WTC11 (cell line): ENCODE measurements around the gene EXOC6. TPM values are rescaled to one million over a fixed set of nuclear protein-coding genes. Genes with fewer than 3 reads are reported as not detected.

Experiments used
- ATAC-seq: fragments of 200-7000 bp; cut with Tn5 transposase; 2 replicates; pipeline ENCODE4 v1.10.0; 2021; ENCODE audit warnings: mild to moderate bottlenecking, moderate library complexity
- CTCF ChIA-PET: fragments of 300-600 bp; sonication (Branson Sonifier 250); formaldehyde crosslinking; loops from one replicate; lab custom pipeline; 2021; ENCODE audit warnings: antibody characterized with exemption; lab: Charles Lee
- POLR2A ChIA-PET: fragments of 350-600 bp; sonication (Branson Sonifier 250); formaldehyde crosslinking; loops from one replicate; lab custom pipeline; 2021; ENCODE audit warnings: antibody characterized with exemption; lab: Charles Lee
- DNase-seq: peaks from one replicate; pipeline ENCODE4 v3.0.0; 2021; ENCODE audit warnings: low spot score
- H3K27ac Mint-ChIP-seq: 2 replicates; pipeline ENCODE4 v1.8.0; 2021; ENCODE audit warnings: mixed read lengths
- H3K27me3 Mint-ChIP-seq: 2 replicates; pipeline ENCODE4 v1.8.0; 2021; ENCODE audit warnings: low read depth, mild to moderate bottlenecking, moderate library complexity, mixed read lengths
- H3K36me3 Mint-ChIP-seq: 2 replicates; pipeline ENCODE4 v1.8.0; 2021; ENCODE audit warnings: mixed read lengths
- H3K4me1 Mint-ChIP-seq: 2 replicates; pipeline ENCODE4 v1.8.0; 2022; ENCODE audit warnings: mixed read lengths
- H3K4me3 Mint-ChIP-seq: 2 replicates; pipeline ENCODE4 v1.8.0; 2021; ENCODE audit warnings: mild to moderate bottlenecking, moderate library complexity, mixed read lengths
- H3K9me3 Mint-ChIP-seq: 2 replicates; pipeline ENCODE4 v1.8.0; 2021; ENCODE audit warnings: mixed read lengths
- ELF4 ChIP-seq: sonication (generic); formaldehyde crosslinking; IDR thresholded peaks from 2 replicates; pipeline ENCODE4 v1.8.1; 2022; ENCODE audit warnings: low read depth, mild to moderate bottlenecking, moderate library complexity, missing genetic modification reagents
- GRHL2 ChIP-seq: fragments of 250-450 bp; sonication (Bioruptor Pico); IDR thresholded peaks from 2 replicates; pipeline ENCODE4 v1.8.0; 2022; ENCODE audit warnings: mild to moderate bottlenecking, moderate library complexity; ENCODE audit not compliant: insufficient replicate concordance, severe bottlenecking
- GTF2I ChIP-seq: fragments of 250-450 bp; sonication (Bioruptor Pico); conservative IDR thresholded peaks from 2 replicates; pipeline ENCODE4 v1.4.0; 2021; ENCODE audit warnings: mild to moderate bottlenecking
- KAT7 ChIP-seq: sonication (generic); formaldehyde crosslinking; IDR thresholded peaks from 2 replicates; pipeline ENCODE4 v1.8.1; 2023; ENCODE audit warnings: missing genetic modification reagents, mild to moderate bottlenecking, borderline replicate concordance
- NR1H2 ChIP-seq: sonication (generic); formaldehyde crosslinking; IDR thresholded peaks from 2 replicates; pipeline ENCODE4 v1.9.0; 2021; ENCODE audit warnings: mild to moderate bottlenecking, moderate library complexity, missing genetic modification reagents
- RELA ChIP-seq: sonication (generic); formaldehyde crosslinking; IDR thresholded peaks from 2 replicates; pipeline ENCODE4 v1.8.1; 2022; ENCODE audit warnings: missing genetic modification reagents, mild to moderate bottlenecking, borderline replicate concordance
- SOX15 ChIP-seq: fragments of 250-450 bp; sonication (Bioruptor Pico); IDR thresholded peaks from 2 replicates; pipeline ENCODE4 v1.9.0; 2021; ENCODE audit warnings: mild to moderate bottlenecking
- TCF7 ChIP-seq: sonication (generic); formaldehyde crosslinking; IDR thresholded peaks from 2 replicates; pipeline ENCODE4 v1.8.0; 2022; ENCODE audit warnings: mild to moderate bottlenecking, low read depth, missing genetic modification reagents, moderate library complexity
- ZBTB21 ChIP-seq: sonication (generic); formaldehyde crosslinking; IDR thresholded peaks from 2 replicates; pipeline ENCODE4 v1.8.1; 2023; ENCODE audit warnings: mild to moderate bottlenecking, missing genetic modification reagents, borderline replicate concordance
- total RNA-seq: library from RNA; stranded (reverse); gene quantifications from 3 replicates; pipeline ENCODE4 v1.2.3, GENCODE V29; 2021
- TF ChIP-seq, protein P1 (sequence below): sonication (generic); formaldehyde crosslinking; IDR thresholded peaks from 2 replicates; pipeline ENCODE4 v1.8.1; 2023; ENCODE audit warnings: mild to moderate bottlenecking, missing genetic modification reagents, moderate library complexity
- TF ChIP-seq, protein P2 (sequence below): sonication (generic); formaldehyde crosslinking; IDR thresholded peaks from 2 replicates; pipeline ENCODE4 v1.8.0; 2022; ENCODE audit warnings: mild to moderate bottlenecking, missing genetic modification reagents
- TF ChIP-seq, protein P3 (sequence below): sonication (generic); formaldehyde crosslinking; IDR thresholded peaks from 2 replicates; pipeline ENCODE4 v1.8.1; 2023; ENCODE audit warnings: mild to moderate bottlenecking, missing genetic modification reagents, moderate library complexity
- TF ChIP-seq, protein P4 (sequence below): sonication (generic); formaldehyde crosslinking; IDR thresholded peaks from 2 replicates; pipeline ENCODE4 v1.8.0; 2022; ENCODE audit warnings: mild to moderate bottlenecking, missing genetic modification reagents
- TF ChIP-seq, protein P5 (sequence below): sonication (generic); formaldehyde crosslinking; IDR thresholded peaks from 2 replicates; pipeline ENCODE4 v1.8.0; 2022; ENCODE audit warnings: mild to moderate bottlenecking, missing genetic modification reagents
- TF ChIP-seq, protein P6 (sequence below): sonication (generic); formaldehyde crosslinking; IDR thresholded peaks from 2 replicates; pipeline ENCODE4 v1.8.1; 2022; ENCODE audit warnings: missing genetic modification reagents, borderline replicate concordance
- TF ChIP-seq, protein P7 (sequence below): sonication (generic); formaldehyde crosslinking; IDR thresholded peaks from 2 replicates; pipeline ENCODE4 v1.8.1; 2022; ENCODE audit warnings: mild to moderate bottlenecking, missing genetic modification reagents, moderate library complexity, borderline replicate concordance
- TF ChIP-seq, protein P8 (sequence below): fragments of 250-450 bp; sonication (Bioruptor Pico); IDR thresholded peaks from 2 replicates; pipeline ENCODE4 v1.9.0; 2021; ENCODE audit warnings: mild to moderate bottlenecking
- TF ChIP-seq, protein P9 (sequence below): sonication (generic); formaldehyde crosslinking; IDR thresholded peaks from 2 replicates; pipeline ENCODE4 v1.8.1; 2023; ENCODE audit warnings: mild to moderate bottlenecking, moderate library complexity, missing genetic modification reagents
- TF ChIP-seq, protein P10 (sequence below): fragments of 250-450 bp; sonication (Bioruptor Pico); IDR thresholded peaks from 2 replicates; pipeline ENCODE4 v2.1.2; 2022; ENCODE audit warnings: mild to moderate bottlenecking, moderate library complexity

The EXOC6 gene
- total RNA-seq, 1 experiment from 2014 or later: 5.0 TPM

DNA sequence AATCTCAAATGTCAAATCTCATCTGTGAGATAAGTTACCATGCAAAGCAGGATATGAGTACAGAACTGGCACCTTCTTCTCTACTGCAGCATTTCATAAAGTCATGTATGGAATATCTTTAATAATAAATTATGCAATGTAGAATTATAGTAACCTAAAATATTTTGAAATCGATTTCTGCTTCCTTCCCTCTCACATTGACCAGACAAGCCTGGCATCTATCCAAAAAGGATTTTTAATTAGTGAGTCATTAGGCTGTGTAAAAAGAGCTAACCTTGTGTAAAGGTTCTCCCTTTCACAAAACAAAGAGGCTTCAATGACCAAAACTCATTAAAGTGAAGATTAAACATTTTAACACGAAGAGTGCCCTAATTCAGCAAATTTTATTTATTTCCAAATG is 48.8 kb upstream of the EXOC6 start:
- DNase-seq: no peak

DNA sequence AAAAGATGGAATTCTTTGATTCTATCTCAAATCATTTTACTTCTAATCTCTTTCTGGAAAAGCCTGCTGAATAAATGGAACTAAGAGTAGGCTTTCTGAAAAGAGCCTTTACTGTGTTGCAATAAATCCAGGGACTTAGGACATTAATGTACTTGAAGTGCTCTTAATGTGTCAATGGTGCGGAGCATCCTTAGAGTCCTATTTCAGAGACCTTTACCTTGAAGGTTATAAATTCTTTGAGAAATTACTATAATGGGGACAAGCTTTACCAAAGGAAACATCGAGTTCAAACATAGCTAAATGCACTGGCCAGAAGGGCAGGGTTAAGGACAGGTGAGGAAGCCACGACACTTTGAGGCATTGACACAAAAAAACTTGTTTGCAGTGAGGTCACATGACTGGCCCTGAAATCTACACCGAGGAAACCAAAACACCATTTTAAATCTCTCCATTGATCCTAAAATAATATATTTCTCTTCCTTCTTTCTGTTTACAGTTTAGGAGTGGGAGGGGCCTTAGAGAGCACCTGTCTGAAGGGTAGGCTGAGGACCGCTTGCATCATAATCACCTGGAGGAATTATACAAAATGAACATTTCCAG is 48.1 kb upstream of the EXOC6 start:
- no peaks in the 10 kb centered on the region for H3K27me3 Mint-ChIP-seq
- DNase-seq (no peak), ATAC-seq (no peak)
- H3K4me1 Mint-ChIP-seq: peaks cover 9% of the 10 kb centered on the region
- ChIA-PET POLR2A (no interaction called here), CTCF (no interaction called here)
- H3K36me3 Mint-ChIP-seq: no peaks in the 10 kb centered on the region
- H3K9me3 Mint-ChIP-seq: peaks cover 13% of the 10 kb centered on the region
- H3K4me3 Mint-ChIP-seq: no peak overlapping the region
- no peak overlapping the region for H3K27ac Mint-ChIP-seq
- TF ChIP-seq, protein P1, sequence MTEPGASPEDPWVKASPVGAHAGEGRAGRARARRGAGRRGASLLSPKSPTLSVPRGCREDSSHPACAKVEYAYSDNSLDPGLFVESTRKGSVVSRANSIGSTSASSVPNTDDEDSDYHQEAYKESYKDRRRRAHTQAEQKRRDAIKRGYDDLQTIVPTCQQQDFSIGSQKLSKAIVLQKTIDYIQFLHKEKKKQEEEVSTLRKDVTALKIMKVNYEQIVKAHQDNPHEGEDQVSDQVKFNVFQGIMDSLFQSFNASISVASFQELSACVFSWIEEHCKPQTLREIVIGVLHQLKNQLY (CRISPR knock-in tag): no peak
- TF ChIP-seq, protein P2, sequence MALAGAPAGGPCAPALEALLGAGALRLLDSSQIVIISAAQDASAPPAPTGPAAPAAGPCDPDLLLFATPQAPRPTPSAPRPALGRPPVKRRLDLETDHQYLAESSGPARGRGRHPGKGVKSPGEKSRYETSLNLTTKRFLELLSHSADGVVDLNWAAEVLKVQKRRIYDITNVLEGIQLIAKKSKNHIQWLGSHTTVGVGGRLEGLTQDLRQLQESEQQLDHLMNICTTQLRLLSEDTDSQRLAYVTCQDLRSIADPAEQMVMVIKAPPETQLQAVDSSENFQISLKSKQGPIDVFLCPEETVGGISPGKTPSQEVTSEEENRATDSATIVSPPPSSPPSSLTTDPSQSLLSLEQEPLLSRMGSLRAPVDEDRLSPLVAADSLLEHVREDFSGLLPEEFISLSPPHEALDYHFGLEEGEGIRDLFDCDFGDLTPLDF (CRISPR knock-in tag): no peak
- TF ChIP-seq ZBTB21 (CRISPR knock-in tag) (no peak), KAT7 (CRISPR knock-in tag) (no peak), RELA (no peak)
- TF ChIP-seq, protein P3, sequence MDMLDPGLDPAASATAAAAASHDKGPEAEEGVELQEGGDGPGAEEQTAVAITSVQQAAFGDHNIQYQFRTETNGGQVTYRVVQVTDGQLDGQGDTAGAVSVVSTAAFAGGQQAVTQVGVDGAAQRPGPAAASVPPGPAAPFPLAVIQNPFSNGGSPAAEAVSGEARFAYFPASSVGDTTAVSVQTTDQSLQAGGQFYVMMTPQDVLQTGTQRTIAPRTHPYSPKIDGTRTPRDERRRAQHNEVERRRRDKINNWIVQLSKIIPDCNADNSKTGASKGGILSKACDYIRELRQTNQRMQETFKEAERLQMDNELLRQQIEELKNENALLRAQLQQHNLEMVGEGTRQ (CRISPR knock-in tag): peak; percentile 33; the same call in 1 of the 2 replicates
- TF ChIP-seq, protein P4, sequence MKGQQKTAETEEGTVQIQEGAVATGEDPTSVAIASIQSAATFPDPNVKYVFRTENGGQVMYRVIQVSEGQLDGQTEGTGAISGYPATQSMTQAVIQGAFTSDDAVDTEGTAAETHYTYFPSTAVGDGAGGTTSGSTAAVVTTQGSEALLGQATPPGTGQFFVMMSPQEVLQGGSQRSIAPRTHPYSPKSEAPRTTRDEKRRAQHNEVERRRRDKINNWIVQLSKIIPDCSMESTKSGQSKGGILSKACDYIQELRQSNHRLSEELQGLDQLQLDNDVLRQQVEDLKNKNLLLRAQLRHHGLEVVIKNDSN (CRISPR knock-in tag): peak; percentile 47; the same call in 1 of the 2 replicates
- TF ChIP-seq, protein P5, sequence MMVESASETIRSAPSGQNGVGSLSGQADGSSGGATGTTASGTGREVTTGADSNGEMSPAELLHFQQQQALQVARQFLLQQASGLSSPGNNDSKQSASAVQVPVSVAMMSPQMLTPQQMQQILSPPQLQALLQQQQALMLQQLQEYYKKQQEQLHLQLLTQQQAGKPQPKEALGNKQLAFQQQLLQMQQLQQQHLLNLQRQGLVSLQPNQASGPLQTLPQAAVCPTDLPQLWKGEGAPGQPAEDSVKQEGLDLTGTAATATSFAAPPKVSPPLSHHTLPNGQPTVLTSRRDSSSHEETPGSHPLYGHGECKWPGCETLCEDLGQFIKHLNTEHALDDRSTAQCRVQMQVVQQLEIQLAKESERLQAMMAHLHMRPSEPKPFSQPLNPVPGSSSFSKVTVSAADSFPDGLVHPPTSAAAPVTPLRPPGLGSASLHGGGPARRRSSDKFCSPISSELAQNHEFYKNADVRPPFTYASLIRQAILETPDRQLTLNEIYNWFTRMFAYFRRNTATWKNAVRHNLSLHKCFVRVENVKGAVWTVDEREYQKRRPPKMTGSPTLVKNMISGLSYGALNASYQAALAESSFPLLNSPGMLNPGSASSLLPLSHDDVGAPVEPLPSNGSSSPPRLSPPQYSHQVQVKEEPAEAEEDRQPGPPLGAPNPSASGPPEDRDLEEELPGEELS (CRISPR knock-in tag): no peak
- TF ChIP-seq, protein P6, sequence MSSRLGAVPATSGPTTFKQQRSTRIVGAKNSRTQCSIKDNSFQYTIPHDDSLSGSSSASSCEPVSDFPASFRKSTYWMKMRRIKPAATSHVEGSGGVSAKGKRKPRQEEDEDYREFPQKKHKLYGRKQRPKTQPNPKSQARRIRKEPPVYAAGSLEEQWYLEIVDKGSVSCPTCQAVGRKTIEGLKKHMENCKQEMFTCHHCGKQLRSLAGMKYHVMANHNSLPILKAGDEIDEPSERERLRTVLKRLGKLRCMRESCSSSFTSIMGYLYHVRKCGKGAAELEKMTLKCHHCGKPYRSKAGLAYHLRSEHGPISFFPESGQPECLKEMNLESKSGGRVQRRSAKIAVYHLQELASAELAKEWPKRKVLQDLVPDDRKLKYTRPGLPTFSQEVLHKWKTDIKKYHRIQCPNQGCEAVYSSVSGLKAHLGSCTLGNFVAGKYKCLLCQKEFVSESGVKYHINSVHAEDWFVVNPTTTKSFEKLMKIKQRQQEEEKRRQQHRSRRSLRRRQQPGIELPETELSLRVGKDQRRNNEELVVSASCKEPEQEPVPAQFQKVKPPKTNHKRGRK (CRISPR knock-in tag): no peak

More for the DNA sequence above, 48.8 kb upstream of the EXOC6 start:
- POLR2A ChIA-PET: no interaction called here
- no peaks in the 10 kb centered on the region for H3K27me3 Mint-ChIP-seq
- H3K36me3 Mint-ChIP-seq: no peaks in the 10 kb centered on the region
- TF ChIP-seq, protein P7, sequence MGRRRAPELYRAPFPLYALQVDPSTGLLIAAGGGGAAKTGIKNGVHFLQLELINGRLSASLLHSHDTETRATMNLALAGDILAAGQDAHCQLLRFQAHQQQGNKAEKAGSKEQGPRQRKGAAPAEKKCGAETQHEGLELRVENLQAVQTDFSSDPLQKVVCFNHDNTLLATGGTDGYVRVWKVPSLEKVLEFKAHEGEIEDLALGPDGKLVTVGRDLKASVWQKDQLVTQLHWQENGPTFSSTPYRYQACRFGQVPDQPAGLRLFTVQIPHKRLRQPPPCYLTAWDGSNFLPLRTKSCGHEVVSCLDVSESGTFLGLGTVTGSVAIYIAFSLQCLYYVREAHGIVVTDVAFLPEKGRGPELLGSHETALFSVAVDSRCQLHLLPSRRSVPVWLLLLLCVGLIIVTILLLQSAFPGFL (CRISPR knock-in tag): no peak
- TF ChIP-seq, protein P8, sequence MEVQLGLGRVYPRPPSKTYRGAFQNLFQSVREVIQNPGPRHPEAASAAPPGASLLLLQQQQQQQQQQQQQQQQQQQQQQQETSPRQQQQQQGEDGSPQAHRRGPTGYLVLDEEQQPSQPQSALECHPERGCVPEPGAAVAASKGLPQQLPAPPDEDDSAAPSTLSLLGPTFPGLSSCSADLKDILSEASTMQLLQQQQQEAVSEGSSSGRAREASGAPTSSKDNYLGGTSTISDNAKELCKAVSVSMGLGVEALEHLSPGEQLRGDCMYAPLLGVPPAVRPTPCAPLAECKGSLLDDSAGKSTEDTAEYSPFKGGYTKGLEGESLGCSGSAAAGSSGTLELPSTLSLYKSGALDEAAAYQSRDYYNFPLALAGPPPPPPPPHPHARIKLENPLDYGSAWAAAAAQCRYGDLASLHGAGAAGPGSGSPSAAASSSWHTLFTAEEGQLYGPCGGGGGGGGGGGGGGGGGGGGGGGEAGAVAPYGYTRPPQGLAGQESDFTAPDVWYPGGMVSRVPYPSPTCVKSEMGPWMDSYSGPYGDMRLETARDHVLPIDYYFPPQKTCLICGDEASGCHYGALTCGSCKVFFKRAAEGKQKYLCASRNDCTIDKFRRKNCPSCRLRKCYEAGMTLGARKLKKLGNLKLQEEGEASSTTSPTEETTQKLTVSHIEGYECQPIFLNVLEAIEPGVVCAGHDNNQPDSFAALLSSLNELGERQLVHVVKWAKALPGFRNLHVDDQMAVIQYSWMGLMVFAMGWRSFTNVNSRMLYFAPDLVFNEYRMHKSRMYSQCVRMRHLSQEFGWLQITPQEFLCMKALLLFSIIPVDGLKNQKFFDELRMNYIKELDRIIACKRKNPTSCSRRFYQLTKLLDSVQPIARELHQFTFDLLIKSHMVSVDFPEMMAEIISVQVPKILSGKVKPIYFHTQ (CRISPR knock-in tag): no peak
- TF ChIP-seq NR1H2 (CRISPR knock-in tag) (no peak), RELA (no peak), GTF2I (CRISPR knock-in tag) (no peak), GRHL2 (CRISPR knock-in tag) (no peak), SOX15 (CRISPR knock-in tag) (no peak), ELF4 (CRISPR knock-in tag) (no peak), TCF7 (CRISPR knock-in tag) (no peak)
- TF ChIP-seq, protein P9, sequence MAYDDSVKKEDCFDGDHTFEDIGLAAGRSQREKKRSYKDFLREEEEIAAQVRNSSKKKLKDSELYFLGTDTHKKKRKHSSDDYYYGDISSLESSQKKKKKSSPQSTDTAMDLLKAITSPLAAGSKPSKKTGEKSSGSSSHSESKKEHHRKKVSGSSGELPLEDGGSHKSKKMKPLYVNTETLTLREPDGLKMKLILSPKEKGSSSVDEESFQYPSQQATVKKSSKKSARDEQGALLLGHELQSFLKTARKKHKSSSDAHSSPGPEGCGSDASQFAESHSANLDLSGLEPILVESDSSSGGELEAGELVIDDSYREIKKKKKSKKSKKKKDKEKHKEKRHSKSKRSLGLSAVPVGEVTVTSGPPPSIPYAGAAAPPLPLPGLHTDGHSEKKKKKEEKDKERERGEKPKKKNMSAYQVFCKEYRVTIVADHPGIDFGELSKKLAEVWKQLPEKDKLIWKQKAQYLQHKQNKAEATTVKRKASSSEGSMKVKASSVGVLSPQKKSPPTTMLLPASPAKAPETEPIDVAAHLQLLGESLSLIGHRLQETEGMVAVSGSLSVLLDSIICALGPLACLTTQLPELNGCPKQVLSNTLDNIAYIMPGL (CRISPR knock-in tag): no peak
- TF ChIP-seq, protein P10, sequence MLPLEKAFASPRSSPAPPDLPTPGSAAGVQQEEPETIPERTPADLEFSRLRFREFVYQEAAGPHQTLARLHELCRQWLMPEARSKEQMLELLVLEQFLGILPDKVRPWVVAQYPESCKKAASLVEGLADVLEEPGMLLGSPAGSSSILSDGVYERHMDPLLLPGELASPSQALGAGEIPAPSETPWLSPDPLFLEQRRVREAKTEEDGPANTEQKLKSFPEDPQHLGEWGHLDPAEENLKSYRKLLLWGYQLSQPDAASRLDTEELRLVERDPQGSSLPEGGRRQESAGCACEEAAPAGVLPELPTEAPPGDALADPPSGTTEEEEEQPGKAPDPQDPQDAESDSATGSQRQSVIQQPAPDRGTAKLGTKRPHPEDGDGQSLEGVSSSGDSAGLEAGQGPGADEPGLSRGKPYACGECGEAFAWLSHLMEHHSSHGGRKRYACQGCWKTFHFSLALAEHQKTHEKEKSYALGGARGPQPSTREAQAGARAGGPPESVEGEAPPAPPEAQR: no peak
- H3K27ac Mint-ChIP-seq: no peak overlapping the region
- peaks cover 9% of the 10 kb centered on the region for H3K4me1 Mint-ChIP-seq
- peaks cover 13% of the 10 kb centered on the region for H3K9me3 Mint-ChIP-seq
- H3K4me3 Mint-ChIP-seq: no peak overlapping the region
- CTCF ChIA-PET: no interaction called here
- ATAC-seq: no peak
